HCT116 (cell line): Measurements from ENCODE around the gene DHX40. TPM values are rescaled to one million over a fixed set of nuclear protein-coding genes. Genes with fewer than 3 reads are reported as not detected.
A peak's percentile ranks its signal among the peaks of the same experiment; 100 is the strongest.

Experiments
- ATAC-seq: fragments of 200-7000 bp; cut with Tn5 transposase; 2 replicates; pipeline ENCODE4 v1.9.1; 2020; ENCODE audit warnings: mild to moderate bottlenecking, moderate library complexity
- BruUV-seq: library from RNA; stranded (reverse); fragments of 400-500 nt; replicated peaks from 2 replicates; lab custom pipeline; 2021; lab: Mats Ljungman, UMichigan
- CTCF ChIA-PET: fragments of 300-600 bp; sonication (Branson Sonifier 250); formaldehyde crosslinking; loops from one replicate; lab custom pipeline; 2021; ENCODE audit warnings: antibody characterized with exemption; lab: Charles Lee
- POLR2A ChIA-PET: fragments of 300-600, 350-600 bp; sonication (Branson Sonifier 250); formaldehyde crosslinking; loops from one replicate; lab custom pipeline; 2021; ENCODE audit warnings: antibody characterized with exemption; lab: Charles Lee
- RAD21 ChIA-PET, 2 experiments: fragments of 300-600 bp; sonication (Branson Sonifier 250); formaldehyde crosslinking; loops; one replicate each; lab custom pipeline; 2023; ENCODE audit warnings: low total read pairs in 2 of 2; ENCODE audit not compliant: uncharacterized antibody in 2 of 2, unreplicated experiment in 2 of 2, low non-redundant PET in 1 of 2; lab: Charles Lee
- DNase-seq: peaks from one replicate; pipeline ENCODE4 v3.0.0-alpha.2; 2010; ENCODE audit warnings: low read depth, low spot score
- H2AFZ ChIP-seq: fragments of 200-600 bp; shearing (Covaris generic), sonication (generic); 2 replicates; pipeline ENCODE4 v1.6.1; 2017; ENCODE audit warnings: low read depth, mixed run types, mixed read lengths, antibody characterized with exemption, low read length; ENCODE audit not compliant: poor library complexity, severe bottlenecking
- H3K27ac ChIP-seq: 2 replicates; pipeline ENCODE4 v1.5.1; 2012; ENCODE audit warnings: low read depth, low read length
- H3K27me3 ChIP-seq: fragments of 200-600 bp; sonication (generic); 2 replicates; pipeline ENCODE4 v1.6.1; 2016; ENCODE audit warnings: mixed run types, low read length, mixed read lengths; ENCODE audit not compliant: insufficient read depth
- H3K36me3 ChIP-seq, 2 experiments: fragments of 200-500 bp in 1 of 2; fragments of 200-600 bp in 1 of 2; sonication (Bioruptor generic) in 1 of 2; sonication (generic) in 1 of 2; 2 replicates each; pipeline versions ENCODE4 v1.5.1 to v1.6.1; 2014 to 2016; ENCODE audit warnings: low read length in 2 of 2, inconsistent platforms in 1 of 2, mixed read lengths in 1 of 2, mixed run types in 1 of 2; ENCODE audit not compliant: insufficient read depth in 2 of 2, control insufficient read depth in 1 of 2
- H3K4me1 ChIP-seq, 2 experiments: fragments of 200-600 bp in 1 of 2; sonication (generic) in 1 of 2; 2 replicates each; pipeline versions ENCODE4 v1.5.1 to v1.6.1; 2012 to 2017; ENCODE audit warnings: low read length in 2 of 2, inconsistent platforms in 1 of 2, mild to moderate bottlenecking in 1 of 2, mixed read lengths in 1 of 2, mixed run types in 1 of 2, moderate library complexity in 1 of 2; ENCODE audit not compliant: insufficient read depth in 2 of 2, control insufficient read depth in 1 of 2
- H3K4me2 ChIP-seq: fragments of 200-600 bp; sonication (generic); 2 replicates; pipeline ENCODE4 v1.6.1; 2017; ENCODE audit warnings: mixed run types, low read length, mixed read lengths
- H3K4me3 ChIP-seq, 2 experiments: fragments of 200-600 bp in 1 of 2; sonication (generic) in 1 of 2; replicated peaks in 1 of 2; 2 replicates each; pipeline ENCODE4 v1.5.1; 2011 to 2016; ENCODE audit warnings: low read length in 2 of 2, control low read depth in 1 of 2, low read depth in 1 of 2, mild to moderate bottlenecking in 1 of 2, mixed read lengths in 1 of 2, mixed run types in 1 of 2
- H3K79me2 ChIP-seq: fragments of 200-600 bp; sonication (generic); 2 replicates; pipeline ENCODE4 v1.6.1; 2017; ENCODE audit warnings: mild to moderate bottlenecking, mixed run types, low read length, moderate library complexity, mixed read lengths; ENCODE audit not compliant: insufficient read depth
- H3K9ac ChIP-seq: fragments of 200-600 bp; sonication (generic); 2 replicates; pipeline ENCODE4 v1.6.1; 2016; ENCODE audit warnings: low read length, mixed read lengths
- H3K9me2 ChIP-seq: fragments of 200-600 bp; sonication (generic), shearing (Covaris generic); 2 replicates; pipeline ENCODE4 v1.6.1; 2017; ENCODE audit warnings: mixed run types, mild to moderate bottlenecking, moderate library complexity; ENCODE audit not compliant: insufficient read depth
- H3K9me3 ChIP-seq, 2 experiments: fragments of 200-500 bp in 1 of 2; fragments of 200-600 bp in 1 of 2; sonication (Bioruptor generic) in 1 of 2; sonication (generic) in 1 of 2; 2 replicates each; pipeline ENCODE4 v1.6.1; 2014 to 2017; ENCODE audit warnings: low read length in 2 of 2, mixed read lengths in 2 of 2, inconsistent platforms in 1 of 2, low read depth in 1 of 2, mild to moderate bottlenecking in 1 of 2, mixed run types in 1 of 2, moderate library complexity in 1 of 2; ENCODE audit not compliant: control insufficient read depth in 1 of 2, insufficient read depth in 1 of 2
- H4K20me1 ChIP-seq: fragments of 200-600 bp; sonication (generic), shearing (Covaris generic); 2 replicates; pipeline ENCODE4 v1.6.1; 2017; ENCODE audit warnings: mixed run types, mild to moderate bottlenecking, moderate library complexity; ENCODE audit not compliant: insufficient read depth
- ATF3 ChIP-seq: IDR thresholded peaks from 2 replicates; pipeline ENCODE4 v1.6.1; 2012
- CBX3 ChIP-seq: IDR thresholded peaks from 2 replicates; pipeline ENCODE4 v1.6.1; 2012; ENCODE audit warnings: low read depth
- CEBPB ChIP-seq: IDR thresholded peaks from 2 replicates; pipeline ENCODE4 v1.6.1; 2012; ENCODE audit warnings: low read depth
- EGR1 ChIP-seq: IDR thresholded peaks from 2 replicates; pipeline ENCODE4 v1.6.1; 2012; ENCODE audit warnings: low read depth
- ELF1 ChIP-seq: IDR thresholded peaks from 2 replicates; pipeline ENCODE4 v1.6.1; 2012; ENCODE audit warnings: low read depth, borderline replicate concordance
- EZH2 ChIP-seq: fragments of 200-600 bp; sonication (generic); IDR thresholded peaks from 2 replicates; pipeline ENCODE4 v1.6.1; 2017; ENCODE audit warnings: antibody characterized with exemption, mixed run types
- EZH2phosphoT487 ChIP-seq: fragments of 200-600 bp; IDR thresholded peaks from 2 replicates; pipeline ENCODE4 v1.6.1; 2018; ENCODE audit warnings: antibody characterized with exemption, borderline replicate concordance
- FOSL1 ChIP-seq: IDR thresholded peaks from 2 replicates; pipeline ENCODE4 v1.6.1; 2012; ENCODE audit warnings: low read depth
- JUND ChIP-seq: IDR thresholded peaks from 2 replicates; pipeline ENCODE4 v1.6.1; 2012
- POLR2A ChIP-seq: IDR thresholded peaks from 2 replicates; pipeline ENCODE4 v1.7.0; 2011; ENCODE audit warnings: borderline replicate concordance; ENCODE audit not compliant: insufficient read depth, insufficient read length; ENCODE audit errors: extremely low read depth
- REST ChIP-seq: IDR thresholded peaks from 2 replicates; pipeline ENCODE4 v1.6.1; 2012; ENCODE audit warnings: low read depth
- SIN3A ChIP-seq: IDR thresholded peaks from 2 replicates; pipeline ENCODE4 v1.6.1; 2012; ENCODE audit warnings: low read depth
- SP1 ChIP-seq: IDR thresholded peaks from 2 replicates; pipeline ENCODE4 v1.6.1; 2012; ENCODE audit warnings: low read depth
- SRF ChIP-seq: IDR thresholded peaks from 2 replicates; pipeline ENCODE4 v1.6.1; 2012; ENCODE audit warnings: low read depth
- TCF7L2 ChIP-seq: IDR thresholded peaks from 2 replicates; pipeline ENCODE4 v1.7.0; 2011; ENCODE audit warnings: borderline replicate concordance, inconsistent platforms; ENCODE audit not compliant: insufficient read depth, insufficient read length; ENCODE audit errors: extremely low read depth
- ZBTB33 ChIP-seq: IDR thresholded peaks from 2 replicates; pipeline ENCODE4 v1.6.1; 2011; ENCODE audit warnings: mild to moderate bottlenecking, low read length, moderate library complexity; ENCODE audit not compliant: insufficient replicate concordance; ENCODE audit errors: extremely low read depth
- ZNF274 ChIP-seq: fragments of 200-500 bp; sonication (Bioruptor generic); IDR thresholded peaks from 2 replicates; pipeline ENCODE4 v1.6.1; 2014; ENCODE audit warnings: mild to moderate bottlenecking, low read depth, low read length, inconsistent platforms
- intact Hi-C: fragments of 100-400 bp; cut with micrococcal nuclease; formaldehyde crosslinking; loops from 2 replicates; pipeline ENCODE4 v1.10.0; 2022
- total RNA-seq: library from RNA; stranded (reverse); gene quantifications from one replicate; pipeline ENCODE4 v1.2.1, GENCODE V29; 2021; ENCODE audit not compliant: unreplicated experiment
- TF ChIP-seq, protein P1 (sequence below): IDR thresholded peaks from 2 replicates; pipeline ENCODE4 v1.6.1; 2012

DHX40 gene
- total RNA-seq, 1 experiment from 2014 or later = 58.7 TPM

DNA sequence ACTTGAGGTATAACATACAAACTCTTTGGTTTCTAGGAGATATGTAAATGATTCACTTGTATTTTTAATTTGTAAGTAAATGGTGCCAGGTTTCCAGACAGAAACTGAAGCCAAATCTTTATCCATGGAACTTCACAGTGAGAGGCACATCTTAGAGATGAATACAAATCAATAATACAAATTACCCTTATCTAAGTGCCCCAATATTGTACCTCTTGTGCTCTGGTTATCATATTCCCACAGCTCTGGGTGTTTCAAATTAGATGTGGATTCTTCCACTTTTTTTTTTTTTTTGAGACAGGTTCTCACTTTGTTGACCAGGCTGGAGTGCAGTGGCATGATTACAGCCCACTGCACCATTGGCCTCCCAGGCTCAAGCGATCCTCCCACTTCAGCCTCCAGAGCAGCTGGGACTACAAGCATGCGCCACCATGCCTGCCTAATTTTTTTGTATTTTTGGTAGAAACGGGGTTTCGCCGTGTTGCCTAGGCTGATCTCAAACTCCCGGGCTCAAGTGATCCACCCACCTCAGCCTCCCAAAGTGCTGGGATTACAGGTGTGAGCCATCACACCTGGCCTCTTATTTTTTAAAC lies 38.0 kb upstream of the DHX40 start:
- Histone ChIP-seq H3K36me3 (no peaks in the 10 kb centered on the region), H3K4me2 (no peak overlapping the region), H4K20me1 (no peaks in the 10 kb centered on the region), H2AFZ (no peak overlapping the region), H3K9me3 (no peaks in the 10 kb centered on the region), H3K27me3 (no peaks in the 10 kb centered on the region), H3K9ac (no peak overlapping the region), H3K4me3 (no peak overlapping the region), H3K27ac (no peak overlapping the region), H3K9me2 (no peaks in the 10 kb centered on the region), H3K79me2 (no peaks in the 10 kb centered on the region), H3K4me1 (no peaks in the 10 kb centered on the region)
- ChIA-PET POLR2A (interaction anchor here (0.7 to 1.0 kb wide), 2 partner anchors 11 to 79 kb away, joined by 4 read pairs; no protein-coding TSS in a partner anchor), RAD21 (no interaction called here), CTCF (no interaction called here)
- intact Hi-C loops = no loop called here
- DNase-seq = no peak
- TF ChIP-seq CEBPB (no peak), ZBTB33 (no peak), SIN3A (0 out of 2 replicates have a peak, but pooled peaks have one; percentile 29), FOSL1 (no peak), POLR2A (peak; percentile 70), ATF3 (no peak), ZNF274 (no peak), EZH2phosphoT487 (no peak), SRF (no peak), EZH2 (no peak), ELF1 (no peak), EGR1 (no peak), CBX3 (no peak), REST (no peak), TCF7L2 (no peak), SP1 (no peak), JUND (no peak)
- TF ChIP-seq, protein P1, sequence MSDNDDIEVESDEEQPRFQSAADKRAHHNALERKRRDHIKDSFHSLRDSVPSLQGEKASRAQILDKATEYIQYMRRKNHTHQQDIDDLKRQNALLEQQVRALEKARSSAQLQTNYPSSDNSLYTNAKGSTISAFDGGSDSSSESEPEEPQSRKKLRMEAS = no peak
- no peak for ATAC-seq
- TSS peak; percentile 98 for BruUV-seq
